HepG2 (cell line): ENCODE measurements around the gene CHKB. TPM values are rescaled to one million over a fixed set of nuclear protein-coding genes. Genes with fewer than 3 reads are reported as not detected.

Experiments used
- ARNT ChIP-seq: fragments of 450-650 bp; IDR thresholded peaks from 2 replicates; pipeline ENCODE4 v1.6.1; 2017
- ATF2 ChIP-seq: sonication (generic); formaldehyde crosslinking; IDR thresholded peaks from 2 replicates; pipeline ENCODE4 v1.4.0; 2020; ENCODE audit warnings: missing genetic modification reagents
- ATRX ChIP-seq: sonication (generic); formaldehyde crosslinking; IDR thresholded peaks from 2 replicates; pipeline ENCODE4 v1.4.0; 2020; ENCODE audit warnings: missing genetic modification reagents, borderline replicate concordance
- ESRRA ChIP-seq: sonication (generic); formaldehyde crosslinking; IDR thresholded peaks from 2 replicates; pipeline ENCODE4 v1.5.1; 2020; ENCODE audit warnings: mild to moderate bottlenecking, low read depth, missing genetic modification reagents
- FIP1L1 ChIP-seq: fragments of 200-400 bp; formaldehyde crosslinking; IDR thresholded peaks from 2 replicates; pipeline ENCODE4 v1.6.1; 2018; ENCODE audit warnings: low read depth, mild to moderate bottlenecking, low read length, moderate library complexity, borderline replicate concordance; ENCODE audit not compliant: insufficient read depth
- GLMP ChIP-seq: sonication (generic); formaldehyde crosslinking; IDR thresholded peaks from 2 replicates; pipeline ENCODE4 v1.9.0; 2021; ENCODE audit warnings: missing genetic modification reagents, mild to moderate bottlenecking, borderline replicate concordance
- HMGA1 ChIP-seq: sonication (generic); formaldehyde crosslinking; conservative IDR thresholded peaks from 2 replicates; pipeline ENCODE4 v1.4.0; 2020; ENCODE audit warnings: missing genetic modification reagents
- ISL2 ChIP-seq: sonication (generic); formaldehyde crosslinking; IDR thresholded peaks from 2 replicates; pipeline ENCODE4 v1.5.0; 2020; ENCODE audit warnings: missing genetic modification reagents
- MAFK ChIP-seq, 2 experiments: IDR thresholded peaks in 1 of 2; conservative IDR thresholded peaks in 1 of 2; 2 replicates each; pipeline ENCODE4 v1.6.1; 2011; ENCODE audit warnings: improper control_type of control experiment in 2 of 2, low read length in 2 of 2
- SNAPC2 ChIP-seq: sonication (generic); formaldehyde crosslinking; IDR thresholded peaks from 2 replicates; pipeline ENCODE4 v1.8.1; 2022; ENCODE audit warnings: mild to moderate bottlenecking, missing genetic modification reagents
- TGIF2 ChIP-seq: IDR thresholded peaks from 2 replicates; pipeline ENCODE4 v1.6.1; 2016; ENCODE audit warnings: control low read depth, missing compliant biosample characterization
- ZBTB1 ChIP-seq: sonication (generic); formaldehyde crosslinking; IDR thresholded peaks from 2 replicates; pipeline ENCODE4 v1.4.0; 2020; ENCODE audit warnings: missing genetic modification reagents, borderline replicate concordance
- ZEB1 ChIP-seq: IDR thresholded peaks from 2 replicates; pipeline ENCODE4 v1.6.1; 2012; ENCODE audit warnings: mild to moderate bottlenecking, low read depth, inconsistent platforms; ENCODE audit not compliant: insufficient replicate concordance
- ZNF264 ChIP-seq: sonication (generic); formaldehyde crosslinking; IDR thresholded peaks from 2 replicates; pipeline ENCODE4 v1.4.0; 2020; ENCODE audit warnings: missing genetic modification reagents
- ZNF280B ChIP-seq: sonication (generic); formaldehyde crosslinking; IDR thresholded peaks from 2 replicates; pipeline ENCODE4 v1.5.0; 2020; ENCODE audit warnings: missing genetic modification reagents, mild to moderate bottlenecking, borderline replicate concordance
- ZNF329 ChIP-seq: sonication (generic); formaldehyde crosslinking; IDR thresholded peaks from 2 replicates; pipeline ENCODE4 v1.9.0; 2021; ENCODE audit warnings: low read depth, mild to moderate bottlenecking, missing genetic modification reagents
- ZNF570 ChIP-seq: sonication (generic); formaldehyde crosslinking; IDR thresholded peaks from 2 replicates; pipeline ENCODE4 v1.4.0; 2020; ENCODE audit warnings: mild to moderate bottlenecking, missing genetic modification reagents, borderline replicate concordance
- ZNF577 ChIP-seq: sonication (generic); formaldehyde crosslinking; IDR thresholded peaks from 2 replicates; pipeline ENCODE4 v1.4.0; 2020; ENCODE audit warnings: mild to moderate bottlenecking, low read depth, missing genetic modification reagents, borderline replicate concordance
- ZNF75D ChIP-seq: sonication (generic); formaldehyde crosslinking; IDR thresholded peaks from 2 replicates; pipeline ENCODE4 v1.8.1; 2023; ENCODE audit warnings: missing genetic modification reagents, mild to moderate bottlenecking, borderline replicate concordance
- ZSCAN22 ChIP-seq: sonication (generic); formaldehyde crosslinking; IDR thresholded peaks from 2 replicates; pipeline ENCODE4 v1.4.0; 2020; ENCODE audit warnings: mild to moderate bottlenecking, missing genetic modification reagents
- ZSCAN5A ChIP-seq: sonication (generic); formaldehyde crosslinking; IDR thresholded peaks from 2 replicates; pipeline ENCODE4 v1.8.0; 2022; ENCODE audit warnings: mild to moderate bottlenecking, missing genetic modification reagents, borderline replicate concordance
- polyA plus RNA-seq, 8 experiments: library from polyadenylated mRNA; depleted of rRNA in 3 of 8; stranded (reverse) in 7 of 8; unstranded in 1 of 8; fragments of >200 nt; fragmentation: Illumina TruSeq in 4 of 8; extraction: Trizol in 4 of 8; gene quantifications; 2 replicates each; pipeline versions ENCODE4 v1.2.1 to v1.2.3, GENCODE V29; 2011 to 2016; ENCODE audit warnings: low read depth in 4 of 8, missing spikeins in 1 of 8, mixed read lengths in 1 of 8; ENCODE audit not compliant: insufficient read depth in 1 of 8
- total RNA-seq, 5 experiments: library from RNA; depleted of rRNA; stranded (reverse); fragments of >200 nt; fragmentation: Illumina TruSeq; extraction: Trizol; gene quantifications; 2 replicates each; pipeline ENCODE4 v1.2.3, GENCODE V29; 2016; ENCODE audit warnings: low read depth in 1 of 5
- TF ChIP-seq, protein P1 (sequence below): sonication (generic); formaldehyde crosslinking; IDR thresholded peaks from 2 replicates; pipeline ENCODE4 v1.8.0; 2022; ENCODE audit warnings: missing genetic modification reagents, mild to moderate bottlenecking, moderate library complexity, borderline replicate concordance

The CHKB gene
- total and polyA plus RNA-seq, 2 of the 13 experiments (the other 11 are each of a cell fraction or from before 2014, with no cell fraction given) = 24.5 to 42.7 TPM

DNA sequence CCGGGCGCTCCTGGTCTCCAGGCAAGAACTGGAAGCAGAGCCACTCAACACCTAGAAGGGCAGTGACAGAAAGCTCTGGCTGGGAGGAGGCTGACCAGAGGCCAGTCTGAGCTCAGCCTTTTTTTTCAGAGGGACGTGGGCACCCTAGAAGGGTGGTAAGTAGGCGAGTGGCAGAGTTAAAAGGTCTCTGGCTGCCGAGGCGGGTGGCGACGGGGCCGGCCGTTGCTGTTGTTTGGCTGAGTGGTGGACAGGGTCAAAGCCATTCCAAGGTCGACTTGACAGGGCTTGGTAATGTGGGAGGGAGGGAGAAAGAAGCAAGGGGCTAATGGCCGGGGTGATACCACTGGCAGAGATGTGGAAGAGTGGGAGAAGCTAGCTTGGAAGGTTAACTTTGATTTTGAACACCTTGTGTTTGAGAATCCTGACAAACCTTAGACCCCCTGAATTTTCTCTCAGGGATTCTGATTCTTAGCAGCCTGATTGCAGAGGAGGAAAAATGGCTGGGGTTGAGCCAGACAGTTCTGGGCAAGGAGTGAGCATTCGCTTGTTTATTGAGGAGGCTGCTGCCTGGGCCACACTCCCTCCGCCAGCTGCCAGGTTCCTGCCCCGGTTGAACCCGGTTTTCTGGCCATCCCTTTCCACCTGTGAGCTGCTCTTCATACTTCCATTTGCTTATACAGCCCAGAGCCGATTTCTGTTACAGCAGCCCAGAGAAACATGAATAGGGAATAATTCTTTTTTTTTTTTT lies 19.1 kb downstream of the CHKB start (continued):
- no peak for TF ChIP-seq ZSCAN5A
- TF ChIP-seq ATF2 (CRISPR knock-in tag) = no peak
- TF ChIP-seq ATRX (CRISPR knock-in tag) = no peak
- no peak for TF ChIP-seq ISL2
- TF ChIP-seq SNAPC2 (CRISPR knock-in tag) = no peak
- no peak for TF ChIP-seq ZNF280B (CRISPR knock-in tag)
- no peak for TF ChIP-seq ZBTB1 (CRISPR knock-in tag)
- TF ChIP-seq MAFK (conservative IDR thresholded peaks at IDR 0.05 in 1 of 2, IDR thresholded peaks at IDR 0.05 in 1 of 2; ENCODE audit: low read length in 2 of 2) = no peak
- TF ChIP-seq FIP1L1 = no peak
- no peak for TF ChIP-seq ZNF577 (CRISPR knock-in tag)
- no peak for TF ChIP-seq ZNF264
- TF ChIP-seq, protein P1, sequence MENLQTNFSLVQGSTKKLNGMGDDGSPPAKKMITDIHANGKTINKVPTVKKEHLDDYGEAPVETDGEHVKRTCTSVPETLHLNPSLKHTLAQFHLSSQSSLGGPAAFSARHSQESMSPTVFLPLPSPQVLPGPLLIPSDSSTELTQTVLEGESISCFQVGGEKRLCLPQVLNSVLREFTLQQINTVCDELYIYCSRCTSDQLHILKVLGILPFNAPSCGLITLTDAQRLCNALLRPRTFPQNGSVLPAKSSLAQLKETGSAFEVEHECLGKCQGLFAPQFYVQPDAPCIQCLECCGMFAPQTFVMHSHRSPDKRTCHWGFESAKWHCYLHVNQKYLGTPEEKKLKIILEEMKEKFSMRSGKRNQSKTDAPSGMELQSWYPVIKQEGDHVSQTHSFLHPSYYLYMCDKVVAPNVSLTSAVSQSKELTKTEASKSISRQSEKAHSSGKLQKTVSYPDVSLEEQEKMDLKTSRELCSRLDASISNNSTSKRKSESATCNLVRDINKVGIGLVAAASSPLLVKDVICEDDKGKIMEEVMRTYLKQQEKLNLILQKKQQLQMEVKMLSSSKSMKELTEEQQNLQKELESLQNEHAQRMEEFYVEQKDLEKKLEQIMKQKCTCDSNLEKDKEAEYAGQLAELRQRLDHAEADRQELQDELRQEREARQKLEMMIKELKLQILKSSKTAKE (CRISPR knock-in tag) = peak; percentile 49; the same call in 1 of the 2 replicates
- no peak for TF ChIP-seq ZNF329 (CRISPR knock-in tag)
- TF ChIP-seq ZNF75D (CRISPR knock-in tag) = no peak
- TF ChIP-seq GLMP (CRISPR knock-in tag) = no peak
- peak; percentile 46; the same call in 1 of the 2 replicates for TF ChIP-seq ESRRA
- TF ChIP-seq HMGA1 = no peak
- no peak for TF ChIP-seq ZEB1
- TF ChIP-seq TGIF2 (CRISPR knock-in tag) = 0 out of 2 replicates have a peak, but pooled peaks have one; percentile 26
- no peak for TF ChIP-seq ARNT
- no peak for TF ChIP-seq ZNF570 (CRISPR knock-in tag)
- TF ChIP-seq ZSCAN22 = no peak
